HG02642 (cell line): Measurements from ENCODE around the gene EBF3.

Experiments
- ATAC-seq: cut with Tn5 transposase; IDR thresholded peaks from one replicate; pipeline ENCODE4 v1.9.1; 2021; ENCODE audit warnings: mild to moderate bottlenecking; ENCODE audit not compliant: unreplicated experiment, poor library complexity

EBF3 gene

GRCh38 chr10:129959544-129960480 is 4.3 kb downstream of the EBF3 start:
- ATAC-seq, result no peak

GRCh38 chr10:129958629-129959543 is 5.2 kb downstream of the EBF3 start:
- ATAC-seq, result no peak

- no peak for ATAC-seq
These were observed 5.9 kb downstream of the EBF3 start for GRCh38 chr10:129958148-129958628.

- no peak for ATAC-seq
These were observed 7.0 kb downstream of the EBF3 start for GRCh38 chr10:129956876-129957673.

GRCh38 chr10:129956286-129956670 is 7.8 kb downstream of the EBF3 start:
- ATAC-seq, result no peak

- no peak for ATAC-seq
These were observed 8.3 kb downstream of the EBF3 start for GRCh38 chr10:129955601-129956285.

- ATAC-seq, result no peak
These were observed 9.4 kb downstream of the EBF3 start for GRCh38 chr10:129954492-129955315.

- no peak for ATAC-seq
These were observed 10.7 kb downstream of the EBF3 start for GRCh38 chr10:129953119-129954051.

GRCh38 chr10:129952378-129953118 is 11.5 kb downstream of the EBF3 start:
- no peak for ATAC-seq

- no peak for ATAC-seq
These were observed 12.2 kb downstream of the EBF3 start for GRCh38 chr10:129951970-129952265.

- no peak for ATAC-seq
These were observed 12.7 kb downstream of the EBF3 start for GRCh38 chr10:129951101-129951969.

- ATAC-seq, result no peak
These were observed 13.4 kb downstream of the EBF3 start for GRCh38 chr10:129950676-129951075.

- no peak for ATAC-seq
These were observed 14.2 kb downstream of the EBF3 start for GRCh38 chr10:129949891-129950291.

- no peak for ATAC-seq
These were observed 14.7 kb downstream of the EBF3 start for GRCh38 chr10:129949411-129949810.

GRCh38 chr10:129946859-129947258 is 17.2 kb downstream of the EBF3 start:
- ATAC-seq, result no peak
